ENCODE data around the gene LHX4. TPM values are rescaled to one million over a fixed set of nuclear protein-coding genes. Genes with fewer than 3 reads are reported as not detected.

The LHX4 gene
- total and polyA plus RNA-seq, 2 experiments from 2014 or later: 0.30 TPM; not detected in 1

- Histone ChIP-seq H3K36me3 (ENCODE audit: low read depth) (no peaks in the 10 kb centered on the region), H3K27ac (no peak overlapping the region), H3K27me3 (replicated peaks; ENCODE audit: insufficient read depth) (peaks cover 81% of the 10 kb centered on the region), H3K4me1 (ENCODE audit: insufficient read depth) (no peaks in the 10 kb centered on the region), H3K9me3 (ENCODE audit: low read depth) (no peaks in the 10 kb centered on the region), H3K4me2 (ENCODE audit: unreplicated experiment) (no peak overlapping the region), H3K79me2 (ENCODE audit: insufficient read depth) (no peaks in the 10 kb centered on the region), H3K9me2 (ENCODE audit: insufficient read depth) (no peaks in the 10 kb centered on the region), H3K4me3 (no peak overlapping the region), H4K20me1 (ENCODE audit: insufficient read depth) (no peaks in the 10 kb centered on the region), H3K9ac (no peak overlapping the region), H2AFZ (no peak overlapping the region), H3F3A (ENCODE audit: insufficient read depth) (no peaks in the 10 kb centered on the region)
- TF ChIP-seq EZH2 (IDR thresholded peaks at IDR 0.05; ENCODE audit: insufficient read depth, poor library complexity, severe bottlenecking) (no peak), EZH2phosphoT487 (IDR thresholded peaks at IDR 0.05; ENCODE audit: insufficient read depth, low read depth) (no peak)
- 24 to 29% methylated on average over 7 of the region's 7 CpGs for WGBS, 2 experiments (ENCODE audit: low coverage in 1 of 2, low lambda C conversion rate in 2 of 2, missing lambda C conversion rate in 2 of 2)
- DNase-seq: no peak
- in situ Hi-C loops (cut with MboI): no loop called here
These were observed 8.6 kb downstream of the LHX4 start for GRCh38 chr1:180238675-180239074.

- H3K9me2 ChIP-seq (ENCODE audit: insufficient read depth): no peaks in the 10 kb centered on the region
- H3K27ac ChIP-seq: no peak overlapping the region
- TF ChIP-seq EZH2 (IDR thresholded peaks at IDR 0.05; ENCODE audit: insufficient read depth, poor library complexity, severe bottlenecking) (no peak), EZH2phosphoT487 (IDR thresholded peaks at IDR 0.05; ENCODE audit: insufficient read depth, low read depth) (no peak)
- 18% methylated on average over 10 of the region's 10 CpGs for WGBS, 2 experiments (ENCODE audit: low coverage in 1 of 2, low lambda C conversion rate in 2 of 2, missing lambda C conversion rate in 2 of 2)
- no peak overlapping the region for H2AFZ ChIP-seq
- no peaks in the 10 kb centered on the region for H3K79me2 ChIP-seq (ENCODE audit: insufficient read depth)
- H3K4me1 ChIP-seq (ENCODE audit: insufficient read depth): no peaks in the 10 kb centered on the region
- in situ Hi-C loops (cut with MboI): no loop called here
- no peak overlapping the region for H3K4me2 ChIP-seq (ENCODE audit: unreplicated experiment)
- no peaks in the 10 kb centered on the region for H4K20me1 ChIP-seq (ENCODE audit: insufficient read depth)
- H3K27me3 ChIP-seq (replicated peaks; ENCODE audit: insufficient read depth): peaks cover 75% of the 10 kb centered on the region
- DNase-seq: no peak
- H3K9me3 ChIP-seq (ENCODE audit: low read depth): no peaks in the 10 kb centered on the region
- no peak overlapping the region for H3K4me3 ChIP-seq
- no peaks in the 10 kb centered on the region for H3K36me3 ChIP-seq (ENCODE audit: low read depth)
- no peak overlapping the region for H3K9ac ChIP-seq
- H3F3A ChIP-seq (ENCODE audit: insufficient read depth): no peaks in the 10 kb centered on the region
These were observed 9.4 kb downstream of the LHX4 start for GRCh38 chr1:180239145-180240096.

GRCh38 chr1:180241716-180242544 lies 11.9 kb downstream of the LHX4 start:
- no peaks in the 10 kb centered on the region for H3K4me1 ChIP-seq (ENCODE audit: insufficient read depth)
- in situ Hi-C loops (cut with MboI): no loop called here
- TF ChIP-seq EZH2 (IDR thresholded peaks at IDR 0.05; ENCODE audit: insufficient read depth, poor library complexity, severe bottlenecking) (no peak), EZH2phosphoT487 (IDR thresholded peaks at IDR 0.05; ENCODE audit: insufficient read depth, low read depth) (no peak)
- H3K36me3 ChIP-seq (ENCODE audit: low read depth): no peaks in the 10 kb centered on the region
- H3K4me3 ChIP-seq: no peak overlapping the region
- H2AFZ ChIP-seq: no peak overlapping the region
- H3K27me3 ChIP-seq (replicated peaks; ENCODE audit: insufficient read depth): peaks cover 50% of the 10 kb centered on the region
- peak; percentile 44 for DNase-seq
- no peak overlapping the region for H3K4me2 ChIP-seq (ENCODE audit: unreplicated experiment)
- no peak overlapping the region for H3K27ac ChIP-seq
- H4K20me1 ChIP-seq (ENCODE audit: insufficient read depth): no peaks in the 10 kb centered on the region
- H3K79me2 ChIP-seq (ENCODE audit: insufficient read depth): no peaks in the 10 kb centered on the region
- no peak overlapping the region for H3K9ac ChIP-seq
- H3F3A ChIP-seq (ENCODE audit: insufficient read depth): no peaks in the 10 kb centered on the region
- H3K9me2 ChIP-seq (ENCODE audit: insufficient read depth): no peaks in the 10 kb centered on the region
- 59 to 61% methylated on average over 8 of the region's 8 CpGs for WGBS, 2 experiments (ENCODE audit: low coverage in 1 of 2, low lambda C conversion rate in 2 of 2, missing lambda C conversion rate in 2 of 2)
- no peaks in the 10 kb centered on the region for H3K9me3 ChIP-seq (ENCODE audit: low read depth)

- TF ChIP-seq EZH2 (IDR thresholded peaks at IDR 0.05; ENCODE audit: insufficient read depth, poor library complexity, severe bottlenecking) (no peak), EZH2phosphoT487 (IDR thresholded peaks at IDR 0.05; ENCODE audit: insufficient read depth, low read depth) (no peak)
These were observed 13.6 kb downstream of the LHX4 start for GRCh38 chr1:180243517-180244221.

More at GRCh38 chr1:180243517-180244221, 13.6 kb downstream of the LHX4 start:
- H3K4me1 ChIP-seq (ENCODE audit: insufficient read depth): no peaks in the 10 kb centered on the region
- H3K9me3 ChIP-seq (ENCODE audit: low read depth): no peaks in the 10 kb centered on the region
- H3K27me3 ChIP-seq (replicated peaks; ENCODE audit: insufficient read depth): peaks cover 33% of the 10 kb centered on the region
- no peak overlapping the region for H3K4me2 ChIP-seq (ENCODE audit: unreplicated experiment)
- WGBS, 2 experiments (ENCODE audit: low coverage in 1 of 2, low lambda C conversion rate in 2 of 2, missing lambda C conversion rate in 2 of 2): 70 to 77% methylated on average over 11 of the region's 11 CpGs
- no peak overlapping the region for H3K9ac ChIP-seq
- no peaks in the 10 kb centered on the region for H3K79me2 ChIP-seq (ENCODE audit: insufficient read depth)
- DNase-seq: peak; percentile 29
- no peaks in the 10 kb centered on the region for H3F3A ChIP-seq (ENCODE audit: insufficient read depth)
- H3K36me3 ChIP-seq (ENCODE audit: low read depth): no peaks in the 10 kb centered on the region
- no peaks in the 10 kb centered on the region for H3K9me2 ChIP-seq (ENCODE audit: insufficient read depth)
- in situ Hi-C loops (cut with MboI): no loop called here
- no peaks in the 10 kb centered on the region for H4K20me1 ChIP-seq (ENCODE audit: insufficient read depth)
- no peak overlapping the region for H2AFZ ChIP-seq
- no peak overlapping the region for H3K27ac ChIP-seq
- H3K4me3 ChIP-seq: no peak overlapping the region
